NOMO-1 (cell line): ENCODE data around the gene PON3.
A peak's percentile ranks its signal among the peaks of the same experiment; 100 is the strongest.

Source experiments
- DNase-seq, 2 experiments: peaks; one replicate each; lab custom pipeline; 2025; ENCODE audit not compliant: unreplicated experiment in 2 of 2; lab: John Stamatoyannopoulos, UW

Gene PON3

DNA sequence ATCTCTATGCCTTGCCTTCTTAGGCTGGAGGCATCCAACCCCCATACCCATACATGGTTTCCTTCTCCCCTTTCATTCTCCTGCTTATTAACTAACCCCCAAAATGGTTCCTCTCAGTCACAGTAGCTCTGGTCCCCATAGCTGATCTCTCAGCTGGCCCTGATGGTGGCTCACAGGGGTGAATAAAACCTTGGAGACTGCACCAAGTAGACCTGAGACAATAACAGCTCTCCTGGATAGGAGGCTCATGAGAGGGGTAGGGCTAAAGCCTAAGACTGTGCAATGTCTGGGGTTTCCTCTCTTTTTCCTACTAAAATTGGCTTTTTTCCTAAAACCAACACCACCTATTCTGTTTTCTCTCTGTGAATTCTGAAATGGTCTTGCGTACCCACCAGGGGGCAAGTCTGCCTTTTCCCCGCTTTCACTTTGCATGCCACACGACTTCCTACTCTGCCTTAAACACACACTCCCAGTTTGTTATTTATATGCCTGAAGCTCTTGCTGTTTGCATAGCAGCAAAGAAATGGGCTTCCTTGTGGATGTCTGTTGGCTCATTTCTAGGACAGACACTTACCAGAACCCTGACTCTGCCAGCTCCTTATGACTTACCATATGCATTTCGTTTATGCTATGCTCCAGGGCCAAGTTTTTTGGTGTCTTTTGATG lies 53.4 kb downstream of the PON3 start:
- no peak for DNase-seq

DNA sequence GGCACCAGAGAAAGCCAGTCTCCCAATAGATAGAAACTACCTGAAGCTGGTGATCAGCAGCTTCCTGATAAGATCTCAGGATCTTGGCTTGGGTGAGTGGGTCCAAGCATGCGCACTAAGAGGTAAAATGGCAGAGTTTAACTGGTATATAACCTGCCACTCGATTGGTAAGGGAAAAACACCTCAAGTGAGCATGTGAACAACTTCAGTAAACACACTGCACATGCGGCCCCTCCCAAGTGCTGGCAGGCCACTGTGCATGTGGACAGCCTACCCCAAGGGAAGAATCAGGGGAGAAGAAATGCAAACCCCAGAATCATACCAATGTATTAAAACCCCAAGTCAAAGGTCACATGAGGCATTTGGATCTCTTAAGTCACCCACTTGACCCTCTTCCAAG lies 54.1 kb downstream of the PON3 start:
- no peak for DNase-seq

DNA sequence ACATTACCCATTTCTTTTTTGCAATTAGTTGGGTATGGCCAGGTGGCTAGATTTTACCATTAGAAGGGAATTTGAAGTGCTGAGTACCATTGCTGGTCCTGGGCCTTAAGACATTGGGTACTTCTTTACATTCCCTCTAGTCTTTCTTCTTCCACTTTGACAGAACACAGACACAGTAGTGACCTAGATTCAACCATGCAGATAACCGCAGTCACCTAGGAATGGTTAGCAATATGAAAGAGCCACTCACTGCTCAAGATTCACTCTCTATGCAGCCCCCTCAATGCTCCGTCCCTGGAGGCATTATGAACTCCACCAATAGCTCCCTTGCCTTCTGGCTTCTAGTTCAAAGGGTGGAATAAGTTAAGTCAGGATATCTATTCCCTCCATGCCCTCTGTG lies 55.7 kb downstream of the PON3 start:
- no peak for DNase-seq

DNA sequence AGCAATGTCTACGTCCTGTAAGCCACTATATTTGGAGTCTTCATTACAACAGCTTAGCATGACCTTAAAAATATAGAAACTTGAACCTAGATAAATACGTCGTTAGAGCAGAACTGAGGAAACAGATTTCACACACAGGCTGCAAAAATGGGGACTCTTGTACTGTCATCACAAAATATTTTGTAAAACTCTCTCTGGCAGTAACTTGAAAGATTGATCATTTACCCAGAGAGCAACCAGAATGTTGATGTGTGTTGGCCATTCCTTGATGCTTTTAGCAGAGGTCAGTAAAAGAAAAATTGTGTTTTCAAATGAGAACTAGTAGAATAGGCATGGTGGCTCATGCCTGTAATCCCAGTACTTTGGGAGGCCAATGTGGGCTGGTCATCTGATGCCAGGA lies 57.3 kb downstream of the PON3 start:
- no peak for DNase-seq

DNA sequence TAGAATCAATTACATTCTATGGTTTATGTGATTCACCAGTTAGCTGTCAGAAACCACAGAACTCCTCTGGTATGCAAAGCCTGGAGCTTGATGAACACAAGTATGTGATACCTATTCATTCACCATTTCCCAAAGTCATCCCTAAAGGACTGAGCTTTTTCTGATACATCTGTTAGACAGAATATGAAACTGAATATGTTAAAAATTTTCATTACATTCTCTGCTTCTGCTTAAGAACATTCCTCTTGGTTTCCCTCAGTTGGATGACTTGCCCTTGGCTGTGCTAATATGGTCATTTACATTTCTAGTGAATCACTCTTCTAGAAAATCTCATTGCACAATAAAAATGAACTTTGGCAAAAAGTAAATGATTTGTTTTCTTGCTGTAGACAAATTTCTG lies 61.1 kb downstream of the PON3 start:
- no peak for DNase-seq

DNA sequence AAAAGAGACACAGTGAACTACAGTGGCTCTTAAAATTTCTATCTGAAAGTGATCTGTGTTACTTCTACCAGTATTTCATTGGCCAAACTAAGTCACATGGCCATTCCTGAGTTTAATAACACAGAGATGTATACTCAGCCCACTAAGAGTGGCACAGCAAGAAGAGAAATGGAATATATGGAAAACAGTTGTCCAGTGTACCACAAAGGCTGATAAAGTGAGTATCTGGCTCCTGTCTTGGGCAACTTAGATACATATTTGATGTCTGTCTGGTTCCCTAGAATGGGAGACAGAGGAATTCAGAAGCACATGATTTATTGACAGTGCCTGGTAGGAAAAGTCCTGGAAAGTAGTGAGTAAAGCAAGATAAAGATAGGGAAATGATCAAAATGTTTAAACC lies 61.7 kb downstream of the PON3 start:
- no peak for DNase-seq

DNA sequence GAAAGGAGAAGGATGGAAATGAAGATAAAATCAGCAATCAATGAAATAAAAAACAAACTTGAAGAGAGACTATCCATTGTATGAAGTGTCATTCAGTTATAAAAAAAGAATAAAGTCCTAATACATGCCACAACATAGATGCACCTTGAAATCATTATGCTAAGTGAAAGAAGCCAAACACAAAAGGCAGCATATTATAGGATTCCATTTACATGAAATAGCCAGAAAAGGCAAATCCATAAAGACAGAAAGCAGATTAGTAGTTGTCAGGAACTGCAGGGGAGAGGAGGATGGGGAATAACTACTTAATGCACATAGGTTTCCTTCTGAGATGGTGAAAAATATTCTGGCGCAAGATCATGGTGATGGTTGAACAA lies 65.2 kb downstream of the PON3 start:
- DNase-seq, result no peak

DNA sequence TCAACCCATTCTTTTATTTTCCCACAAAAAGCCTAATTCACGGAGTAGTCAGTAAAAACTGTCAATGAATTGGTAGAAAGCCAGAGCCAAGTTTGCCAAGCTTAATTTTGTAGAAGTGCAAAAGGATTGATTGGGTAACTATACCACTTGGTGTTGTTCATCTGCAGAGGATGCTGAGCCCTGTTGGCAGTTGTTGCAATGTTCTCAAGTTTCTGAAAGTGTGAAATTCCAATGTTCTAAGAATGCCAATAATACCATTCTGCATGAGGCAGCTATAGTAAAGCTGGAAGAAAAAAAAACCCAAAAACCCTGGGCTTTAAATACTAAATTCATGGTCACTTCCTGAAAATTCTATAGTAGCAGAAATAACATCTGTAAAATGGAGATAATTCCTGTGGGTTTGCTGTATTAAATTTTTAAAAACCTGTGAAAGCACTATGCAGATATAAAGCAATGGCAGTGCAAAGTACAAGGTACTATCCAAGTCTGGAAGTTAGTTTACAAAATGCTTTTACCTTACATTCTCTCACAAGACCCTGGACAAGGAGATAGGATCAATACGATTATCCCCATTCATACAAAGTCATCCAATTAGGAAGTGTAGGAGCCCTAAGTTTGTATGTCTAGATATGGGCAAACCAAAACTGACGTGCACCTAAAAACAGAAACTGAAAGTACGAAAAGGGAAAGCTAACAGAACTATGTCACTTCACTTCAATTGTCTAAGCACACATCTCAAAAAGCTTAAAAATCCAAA lies 65.8 kb downstream of the PON3 start:
- DNase-seq, result peak; percentile 32 to 50

DNA sequence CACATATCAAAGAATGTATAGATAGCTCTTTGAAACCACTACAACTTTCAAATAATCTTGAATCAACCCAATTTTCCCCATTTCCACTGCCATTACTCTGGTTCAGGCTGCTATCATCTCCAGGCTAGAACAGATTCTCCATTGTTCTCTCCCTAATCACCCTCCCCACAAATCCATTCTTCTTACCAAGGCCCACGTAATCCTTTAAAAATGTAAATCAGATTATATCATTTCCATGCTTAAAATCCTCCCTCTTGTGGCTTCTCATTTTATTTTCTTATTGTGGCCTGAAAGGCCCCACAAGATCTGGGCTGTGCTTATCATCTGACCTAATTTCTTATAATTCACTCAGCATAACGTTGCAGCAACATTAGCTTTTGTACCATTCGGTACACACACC lies 68.8 kb downstream of the PON3 start:
- DNase-seq, result no peak

DNA sequence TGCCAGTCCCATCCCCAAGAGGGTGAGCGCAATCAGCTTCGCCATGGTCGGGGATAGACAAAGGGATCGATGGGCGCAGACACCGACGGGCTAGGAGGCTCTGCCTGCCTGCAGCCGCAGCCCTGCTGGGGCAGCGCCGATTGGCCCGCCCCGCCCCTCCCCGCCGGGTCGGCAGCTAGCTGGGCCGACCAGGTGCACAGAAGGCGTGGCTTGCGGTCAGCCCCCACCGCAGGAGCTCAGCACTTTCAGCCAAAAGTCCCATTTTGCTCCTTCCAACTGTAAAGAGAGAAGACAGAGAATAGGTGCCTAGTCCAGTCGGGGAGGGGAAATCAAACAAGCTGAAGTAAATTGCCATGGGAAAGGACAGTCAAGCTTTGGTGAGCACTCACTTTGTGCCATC lies 71.7 kb downstream of the PON3 start, which contains the start of gene PON1:
TSS of gene PON1 (minus strand) at position 102 of the 400 bp plus-strand sequence. CDS start at position 45, 57 bp downstream.
- no peak for DNase-seq

DNA sequence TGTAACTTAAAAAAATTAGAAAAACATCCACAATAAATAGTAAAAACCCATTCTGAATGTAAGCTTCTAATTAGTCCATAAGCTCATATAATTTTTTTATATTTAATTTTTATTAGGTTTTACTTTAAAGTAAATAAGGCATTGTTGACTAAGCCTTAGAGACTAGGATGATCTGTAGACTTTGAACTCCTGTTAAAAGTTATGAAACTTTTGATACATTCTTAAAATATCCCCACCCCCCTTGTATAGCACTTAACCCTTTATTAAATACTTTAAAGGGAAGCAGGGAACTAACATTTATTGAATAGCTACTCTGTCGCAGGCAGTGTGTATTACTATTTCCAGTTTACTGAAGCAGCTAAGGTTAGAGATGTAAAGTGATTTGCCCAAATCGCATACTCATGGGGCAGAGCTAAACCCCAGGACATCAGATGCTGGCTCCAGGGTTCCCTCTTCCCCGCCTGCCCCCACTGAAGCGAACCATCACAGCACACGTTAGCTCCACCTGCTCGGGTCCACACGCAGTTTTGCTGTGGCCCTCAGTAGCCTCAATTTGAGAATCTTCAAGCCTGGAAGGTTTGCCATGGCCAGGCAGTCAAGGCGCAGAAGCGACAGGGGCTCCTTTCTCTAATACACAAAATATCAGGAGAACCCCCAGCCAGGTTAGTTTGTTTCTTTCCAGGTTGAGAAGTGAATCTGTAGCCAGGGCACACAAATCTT lies 72.6 kb downstream of the PON3 start:
- DNase-seq, result no peak

DNA sequence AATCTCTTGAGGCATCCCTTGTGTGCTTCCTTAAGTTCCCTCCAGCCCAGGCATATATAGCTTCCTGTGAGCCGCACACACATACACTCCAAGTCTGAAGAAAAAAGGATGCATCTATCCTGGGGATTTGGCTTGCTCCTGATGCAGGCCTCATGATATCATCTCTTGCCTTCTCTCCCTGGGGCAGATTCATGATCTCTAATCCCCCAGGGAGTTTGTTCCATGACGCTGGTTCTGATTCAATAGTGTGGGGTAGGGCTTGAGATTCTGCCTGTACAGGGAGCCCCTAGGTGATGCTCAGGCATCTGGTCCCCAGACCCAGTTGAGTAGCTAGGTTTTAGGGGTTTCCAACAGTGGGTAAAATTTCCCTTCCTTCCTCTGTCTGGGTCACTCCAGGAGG lies 73.3 kb downstream of the PON3 start:
- DNase-seq, result no peak

DNA sequence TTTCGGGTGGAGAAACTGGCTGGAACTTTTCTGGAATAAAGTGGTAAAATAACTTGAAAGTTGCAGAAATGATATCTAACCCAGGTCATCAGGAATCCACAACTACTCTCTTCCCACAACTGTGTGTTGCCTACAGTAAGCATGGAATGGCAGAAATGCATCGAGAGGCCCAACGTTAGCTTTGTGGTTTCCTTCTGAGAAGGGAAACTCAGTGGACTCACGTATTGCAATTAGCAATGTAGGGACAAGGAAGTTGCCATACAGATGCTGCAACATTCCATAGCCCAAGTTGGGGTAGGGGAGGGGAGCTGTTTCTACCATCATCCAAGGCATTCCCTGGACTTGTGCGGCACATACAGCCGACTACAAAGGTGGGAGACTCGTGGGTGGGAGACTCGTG lies 73.8 kb downstream of the PON3 start:
- no peak for DNase-seq

DNA sequence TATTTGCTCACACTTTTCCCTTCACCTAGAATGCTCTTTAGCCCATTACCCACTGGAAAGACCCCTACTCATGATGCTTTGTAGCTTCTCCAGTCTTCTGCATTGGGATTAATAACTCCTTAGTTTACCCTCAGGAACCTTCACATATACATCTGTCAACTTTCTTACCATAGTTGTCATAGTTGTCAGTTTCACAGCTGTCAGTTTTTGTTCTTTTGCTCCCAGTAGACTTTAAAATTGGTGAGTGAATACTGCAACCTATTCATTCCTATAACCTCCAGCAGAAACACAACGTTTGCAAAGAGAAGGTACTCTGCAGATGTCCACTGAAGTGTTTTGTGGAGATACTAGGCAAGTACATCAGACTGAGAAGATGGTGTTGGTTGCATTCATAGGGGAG lies 74.5 kb downstream of the PON3 start:
- DNase-seq, result no peak

DNA sequence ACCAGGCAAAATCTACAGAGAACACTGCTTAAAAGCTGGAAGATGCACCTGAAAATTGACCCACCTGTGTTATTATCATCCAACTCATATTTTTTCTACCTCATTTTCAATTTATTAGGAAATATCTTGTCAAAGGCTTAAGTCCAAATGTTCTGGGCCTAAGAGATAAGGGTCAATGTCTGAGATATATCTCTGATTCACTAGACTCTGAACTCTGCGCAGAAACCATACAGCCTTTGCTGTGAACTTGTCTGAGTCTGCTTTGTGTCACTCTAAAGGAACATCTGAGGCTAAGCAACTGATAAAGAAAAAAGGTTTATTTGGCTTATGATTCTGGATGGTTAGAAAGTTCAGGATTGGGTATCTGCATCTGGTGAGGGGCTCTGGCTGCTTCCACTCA lies 75.5 kb downstream of the PON3 start:
- no peak for DNase-seq

DNA sequence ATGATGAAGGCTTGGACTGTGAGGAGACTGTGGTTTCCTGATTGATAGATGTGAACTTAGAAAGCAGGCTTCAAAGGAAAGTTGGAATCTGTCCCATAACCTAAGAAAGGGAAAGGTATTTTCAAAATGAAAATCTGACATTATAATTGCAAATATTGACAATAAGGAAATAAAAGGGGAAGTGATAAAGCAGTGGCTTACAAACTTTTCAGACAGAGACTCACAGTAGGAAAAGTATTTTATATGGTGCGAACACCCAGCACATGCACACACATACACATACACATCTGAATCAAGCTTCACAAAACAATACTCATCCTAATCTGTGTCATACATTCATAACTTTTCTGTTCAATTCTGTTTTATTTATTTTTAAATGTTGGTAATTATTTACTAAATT lies 76.6 kb downstream of the PON3 start:
- no peak for DNase-seq

DNA sequence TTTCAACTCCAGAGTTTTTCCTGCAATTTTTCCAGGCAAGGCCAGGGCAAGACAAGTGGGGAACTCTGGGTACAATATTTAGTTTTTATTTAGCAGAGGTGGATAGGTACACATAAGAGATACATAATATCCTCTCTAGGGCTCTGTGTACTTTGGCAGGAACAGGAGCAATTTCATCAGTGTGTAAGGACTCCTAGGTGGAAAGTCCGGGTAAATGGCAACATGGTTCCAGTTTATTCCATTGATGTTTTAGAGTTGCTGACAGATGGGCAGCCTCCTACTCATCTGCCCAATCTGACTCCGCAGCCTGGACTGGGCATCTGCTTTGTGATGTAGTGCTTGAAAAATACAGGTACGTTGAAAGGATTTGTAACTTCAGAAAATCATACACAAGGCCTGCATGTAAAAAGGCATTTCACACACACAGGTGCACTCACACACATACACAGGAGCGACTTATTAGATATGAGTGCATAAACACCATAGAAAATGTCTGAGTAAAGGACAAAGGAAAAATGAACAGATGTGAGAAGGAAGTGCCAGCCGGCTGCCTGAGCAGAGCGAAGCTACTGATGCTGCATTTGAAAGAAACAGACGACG lies 77.6 kb downstream of the PON3 start:
- no peak for DNase-seq

DNA sequence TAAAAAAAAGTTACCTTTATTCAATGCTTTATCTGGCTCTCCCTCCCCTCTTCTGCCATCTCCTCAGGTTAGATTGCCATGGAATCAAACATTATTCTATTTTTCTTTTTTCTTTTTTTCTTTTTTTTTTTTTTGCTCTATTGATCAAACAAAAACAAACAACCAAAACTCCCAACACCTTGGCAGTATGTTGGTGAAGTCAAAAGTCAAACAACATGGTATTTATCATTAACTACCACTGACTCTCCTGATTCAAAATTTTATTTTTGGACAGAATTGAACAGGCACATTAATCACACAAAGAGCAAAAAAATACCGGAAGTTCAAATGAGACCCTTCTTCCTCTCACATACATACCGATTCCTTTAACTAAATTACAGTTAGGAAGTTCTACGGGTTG lies 78.2 kb downstream of the PON3 start:
- no peak for DNase-seq

DNA sequence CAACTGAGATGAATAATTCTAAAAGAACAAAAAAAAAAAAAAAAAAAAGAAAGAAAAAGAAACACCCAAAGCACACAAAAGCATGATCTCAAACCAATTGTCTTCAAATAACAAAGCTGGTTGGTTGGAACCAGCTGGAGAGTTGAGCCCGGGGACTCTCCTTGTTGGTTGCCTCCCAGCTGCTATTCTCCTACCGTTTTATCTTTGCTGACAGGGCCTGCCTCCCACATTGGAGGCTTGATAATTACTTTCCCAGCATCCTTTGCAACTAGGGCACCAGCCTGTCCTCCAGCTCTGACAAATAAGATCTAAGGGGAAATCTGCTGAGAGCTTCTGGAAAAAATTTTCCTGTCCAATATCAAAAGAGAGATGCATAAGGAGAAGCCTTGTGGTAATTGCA lies 78.6 kb downstream of the PON3 start:
- DNase-seq, result no peak

DNA sequence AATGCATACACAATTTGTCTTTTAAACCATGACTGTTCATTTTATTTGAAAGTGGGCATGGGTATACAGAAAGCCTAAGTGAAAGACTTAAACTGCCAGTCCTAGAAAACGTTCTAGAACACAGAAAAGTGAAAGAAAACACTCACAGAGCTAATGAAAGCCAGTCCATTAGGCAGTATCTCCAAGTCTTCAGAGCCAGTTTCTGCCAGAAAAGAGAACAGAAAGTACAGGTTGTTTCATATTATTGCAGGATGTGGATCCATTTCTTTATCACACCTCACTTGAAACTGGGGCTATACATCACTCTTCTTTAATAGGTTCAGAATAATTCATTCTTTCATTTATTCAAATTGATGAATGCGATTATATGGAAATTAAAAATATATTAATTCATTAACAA lies 79.6 kb downstream of the PON3 start:
- DNase-seq, result no peak

DNA sequence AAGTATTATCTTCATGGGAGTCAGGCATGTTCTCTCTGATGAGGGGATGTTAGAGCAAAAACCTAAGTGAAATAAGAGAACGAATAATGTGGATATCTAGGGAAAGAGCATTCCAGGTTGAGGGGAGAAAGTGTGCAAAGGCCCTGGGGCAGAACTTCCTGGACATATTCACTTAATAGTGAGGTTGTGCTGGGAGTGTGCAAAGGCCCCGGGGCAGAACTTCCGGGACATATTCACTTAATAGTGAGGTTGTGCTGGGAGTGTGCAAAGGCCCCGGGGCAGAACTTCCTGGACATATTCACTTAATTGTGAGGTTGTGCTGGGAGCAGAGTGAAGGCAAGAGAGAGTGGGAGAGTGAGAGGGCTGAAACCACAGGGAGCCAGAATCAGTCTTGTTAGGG lies 83.6 kb downstream of the PON3 start:
- DNase-seq, result no peak

DNA sequence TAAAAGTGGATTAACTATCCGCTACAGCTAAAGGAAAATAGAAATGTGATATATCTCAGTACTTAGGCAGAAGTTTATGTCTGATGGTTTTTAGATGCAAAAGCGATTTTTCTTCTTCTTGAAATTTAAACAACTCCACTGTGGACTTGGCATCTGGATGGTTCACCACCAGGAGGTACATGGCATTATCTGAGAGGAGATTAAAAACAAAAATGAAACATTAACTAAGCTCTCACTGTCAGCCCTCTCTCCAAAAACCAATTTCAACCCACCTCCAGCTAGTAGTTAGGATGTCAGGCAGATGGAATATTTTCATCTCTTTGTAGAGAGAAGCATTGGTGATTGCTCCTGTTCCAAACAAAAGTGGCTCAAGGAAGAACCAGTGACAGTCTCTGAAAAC lies 84.8 kb downstream of the PON3 start:
- DNase-seq, result no peak
